BE2C (cell line): ENCODE data around the gene PDK3.
A peak's percentile ranks its signal among the peaks of the same experiment; 100 is the strongest.

Experiments used
- DNase-seq: peaks from one replicate; pipeline ENCODE4 v3.0.0-alpha.2; 2020
- H3K27me3 ChIP-seq: fragments of 250-450 bp; sonication (Bioruptor Pico); 2 replicates; pipeline ENCODE4 v1.5.1; 2020; ENCODE audit warnings: mild to moderate bottlenecking
- H3K36me3 ChIP-seq: fragments of 250-450 bp; sonication (Bioruptor Pico); 2 replicates; pipeline ENCODE4 v1.5.1; 2020; ENCODE audit warnings: mild to moderate bottlenecking
- H3K4me1 ChIP-seq: fragments of 250-450 bp; sonication (Bioruptor Pico); 2 replicates; pipeline ENCODE4 v1.5.1; 2020
- H3K4me3 ChIP-seq: 2 replicates; pipeline ENCODE4 v1.5.1; 2011; ENCODE audit warnings: low read depth, low read length
- H3K9me3 ChIP-seq: fragments of 250-450 bp; sonication (Bioruptor Pico); 2 replicates; pipeline ENCODE4 v1.5.1; 2020
- TF ChIP-seq, protein P1 (sequence below): IDR thresholded peaks from 2 replicates; pipeline ENCODE4 v1.5.1; 2012; ENCODE audit warnings: mild to moderate bottlenecking, low read depth, low read length

Gene PDK3

GRCh38 chrX:24513416-24513815, 48.3 kb downstream of the PDK3 start:
- DNase-seq: no peak
- H3K4me1 ChIP-seq: no peaks in the 10 kb centered on the region
- no peak overlapping the region for H3K4me3 ChIP-seq
- TF ChIP-seq, protein P1, sequence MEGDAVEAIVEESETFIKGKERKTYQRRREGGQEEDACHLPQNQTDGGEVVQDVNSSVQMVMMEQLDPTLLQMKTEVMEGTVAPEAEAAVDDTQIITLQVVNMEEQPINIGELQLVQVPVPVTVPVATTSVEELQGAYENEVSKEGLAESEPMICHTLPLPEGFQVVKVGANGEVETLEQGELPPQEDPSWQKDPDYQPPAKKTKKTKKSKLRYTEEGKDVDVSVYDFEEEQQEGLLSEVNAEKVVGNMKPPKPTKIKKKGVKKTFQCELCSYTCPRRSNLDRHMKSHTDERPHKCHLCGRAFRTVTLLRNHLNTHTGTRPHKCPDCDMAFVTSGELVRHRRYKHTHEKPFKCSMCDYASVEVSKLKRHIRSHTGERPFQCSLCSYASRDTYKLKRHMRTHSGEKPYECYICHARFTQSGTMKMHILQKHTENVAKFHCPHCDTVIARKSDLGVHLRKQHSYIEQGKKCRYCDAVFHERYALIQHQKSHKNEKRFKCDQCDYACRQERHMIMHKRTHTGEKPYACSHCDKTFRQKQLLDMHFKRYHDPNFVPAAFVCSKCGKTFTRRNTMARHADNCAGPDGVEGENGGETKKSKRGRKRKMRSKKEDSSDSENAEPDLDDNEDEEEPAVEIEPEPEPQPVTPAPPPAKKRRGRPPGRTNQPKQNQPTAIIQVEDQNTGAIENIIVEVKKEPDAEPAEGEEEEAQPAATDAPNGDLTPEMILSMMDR: no peak
- no peaks in the 10 kb centered on the region for H3K36me3 ChIP-seq
- no peaks in the 10 kb centered on the region for H3K27me3 ChIP-seq
- no peaks in the 10 kb centered on the region for H3K9me3 ChIP-seq

DNA sequence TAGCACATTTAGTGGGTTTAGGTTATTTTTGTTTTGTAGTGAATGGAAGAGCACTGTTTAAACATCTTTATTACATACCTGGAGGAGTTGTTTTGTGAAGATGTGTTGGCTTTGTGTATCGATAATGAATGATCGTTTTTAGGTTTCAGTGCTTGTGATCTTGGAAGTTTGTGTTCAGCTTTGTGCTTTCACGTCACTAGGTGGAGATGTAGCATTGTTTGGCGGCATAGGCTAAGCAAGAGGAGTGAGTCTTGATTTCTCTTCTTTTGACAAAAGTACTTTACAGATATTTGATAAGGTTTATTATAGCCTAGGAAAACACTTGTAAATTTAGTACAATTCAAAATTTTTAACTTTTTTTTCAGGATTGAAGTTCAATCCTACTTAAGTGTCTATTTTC, 50.4 kb downstream of the PDK3 start:
- no peak overlapping the region for H3K4me3 ChIP-seq
- no peaks in the 10 kb centered on the region for H3K4me1 ChIP-seq
- H3K27me3 ChIP-seq: no peaks in the 10 kb centered on the region
- H3K36me3 ChIP-seq: no peaks in the 10 kb centered on the region
- TF ChIP-seq, protein P1: peak; percentile 65
- no peaks in the 10 kb centered on the region for H3K9me3 ChIP-seq
- peak; percentile 8 for DNase-seq

GRCh38 chrX:24520472-24520871, 55.4 kb downstream of the PDK3 start:
- no peak for DNase-seq
- Histone ChIP-seq H3K4me1 (no peaks in the 10 kb centered on the region), H3K36me3 (no peaks in the 10 kb centered on the region), H3K27me3 (no peaks in the 10 kb centered on the region), H3K4me3 (no peak overlapping the region), H3K9me3 (no peaks in the 10 kb centered on the region)
- TF ChIP-seq, protein P1: no peak

- Histone ChIP-seq H3K36me3 (no peaks in the 10 kb centered on the region), H3K27me3 (no peaks in the 10 kb centered on the region), H3K4me1 (no peaks in the 10 kb centered on the region), H3K9me3 (no peaks in the 10 kb centered on the region), H3K4me3 (no peak overlapping the region)
- TF ChIP-seq, protein P1: no peak
- DNase-seq: no peak
Measured at GRCh38 chrX:24525455-24525854, 60.4 kb downstream of the PDK3 start.

DNA sequence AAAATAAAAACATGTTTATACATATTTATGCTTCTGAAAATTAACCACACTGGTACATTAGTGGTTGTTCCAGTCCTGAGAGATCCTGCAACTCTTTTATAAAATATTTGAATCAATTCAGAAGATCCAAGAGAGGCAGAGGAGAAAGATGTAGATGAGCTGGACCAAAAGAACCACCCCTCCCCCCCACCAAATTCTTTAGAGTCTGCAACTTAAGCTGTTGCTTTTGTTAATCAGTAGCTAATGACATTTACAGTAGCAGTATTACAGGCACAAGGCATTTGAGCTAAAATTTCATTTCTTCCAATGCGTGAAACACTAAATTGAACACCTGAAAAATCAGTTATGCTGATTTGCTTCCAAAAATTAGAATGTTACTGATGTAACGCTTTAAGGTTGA, 61.5 kb downstream of the PDK3 start:
- H3K36me3 ChIP-seq: no peaks in the 10 kb centered on the region
- no peak overlapping the region for H3K4me3 ChIP-seq
- H3K27me3 ChIP-seq: no peaks in the 10 kb centered on the region
- no peak for DNase-seq
- no peaks in the 10 kb centered on the region for H3K9me3 ChIP-seq
- H3K4me1 ChIP-seq: no peaks in the 10 kb centered on the region
- TF ChIP-seq, protein P1: no peak

DNA sequence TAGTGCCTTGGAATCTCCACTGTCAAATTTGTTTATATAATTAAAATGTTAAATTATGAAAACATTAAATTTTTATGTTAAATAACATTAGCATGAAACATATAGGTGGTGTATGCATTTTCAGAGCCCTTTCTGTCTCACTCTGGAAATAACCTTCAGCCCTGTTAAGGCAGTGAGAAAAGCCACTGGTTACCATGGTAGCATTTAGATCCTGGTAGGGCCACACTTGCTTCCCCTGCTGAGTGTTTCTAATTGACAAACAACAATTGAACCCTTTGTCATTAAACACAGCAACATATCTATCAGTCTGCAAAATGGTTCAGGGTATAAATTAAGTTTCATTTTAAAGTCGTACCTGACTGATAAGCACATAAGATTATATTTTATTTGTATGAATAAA, 63.5 kb downstream of the PDK3 start:
- no peaks in the 10 kb centered on the region for H3K9me3 ChIP-seq
- TF ChIP-seq, protein P1: no peak
- no peak overlapping the region for H3K4me3 ChIP-seq
- H3K4me1 ChIP-seq: no peaks in the 10 kb centered on the region
- no peaks in the 10 kb centered on the region for H3K27me3 ChIP-seq
- H3K36me3 ChIP-seq: no peaks in the 10 kb centered on the region
- no peak for DNase-seq
